GM12878 (cell line): ENCODE results near the gene GPC3.

ENCODE experiments used
- CBX5 ChIP-seq: sonication (generic); IDR thresholded peaks from 2 replicates; pipeline ENCODE4 v1.6.1; 2016; ENCODE audit warnings: low read depth, moderate library complexity, mild to moderate bottlenecking, inconsistent platforms
- CTCF ChIP-seq, 3 experiments: IDR thresholded peaks in 2 of 3; conservative IDR thresholded peaks in 1 of 3; 2 replicates each; pipeline ENCODE4 v1.5.1; 2011; ENCODE audit warnings: low read depth in 3 of 3, low read length in 3 of 3, mild to moderate bottlenecking in 3 of 3, control low read depth in 2 of 3, moderate library complexity in 2 of 3, inconsistent platforms in 1 of 3, mixed read lengths in 1 of 3; ENCODE audit not compliant: control insufficient read depth in 2 of 3, insufficient read depth in 1 of 3; ENCODE audit errors: extremely low read depth in 1 of 3
- HDAC2 ChIP-seq: fragments of 200-600 bp; sonication (generic); IDR thresholded peaks from 2 replicates; pipeline ENCODE4 v1.6.1; 2017
- NRF1 ChIP-seq: conservative IDR thresholded peaks from 2 replicates; pipeline ENCODE4 v1.6.1; 2011; ENCODE audit warnings: mild to moderate bottlenecking, low read depth, low read length, improper control_type of control experiment
- POLR2A ChIP-seq: IDR thresholded peaks from 2 replicates; pipeline ENCODE4 v1.6.1; 2011; ENCODE audit warnings: low read depth, mild to moderate bottlenecking, low read length
- POLR2AphosphoS5 ChIP-seq: IDR thresholded peaks from 2 replicates; pipeline ENCODE4 v1.6.1; 2011; ENCODE audit warnings: mild to moderate bottlenecking, low read length, inconsistent platforms
- PRDM15 ChIP-seq: fragments of 450-650 bp; formaldehyde crosslinking; IDR thresholded peaks from 2 replicates; pipeline ENCODE4 v1.4.0; 2020; ENCODE audit warnings: mild to moderate bottlenecking, moderate library complexity
- RAD21 ChIP-seq: IDR thresholded peaks from 2 replicates; pipeline ENCODE4 v1.6.1; 2011; ENCODE audit warnings: mild to moderate bottlenecking, low read depth, low read length, moderate library complexity; ENCODE audit not compliant: insufficient read depth
- RAD51 ChIP-seq: fragments of 450-650 bp; IDR thresholded peaks from 2 replicates; pipeline ENCODE4 v1.6.1; 2016; ENCODE audit warnings: moderate library complexity, mild to moderate bottlenecking, inconsistent platforms
- REST ChIP-seq: IDR thresholded peaks from 2 replicates; pipeline ENCODE4 v1.6.1; 2012; ENCODE audit warnings: mild to moderate bottlenecking, low read depth, low read length
- SMAD1 ChIP-seq: fragments of 450-650 bp; IDR thresholded peaks from 2 replicates; pipeline ENCODE4 v1.6.1; 2018; ENCODE audit warnings: mild to moderate bottlenecking, low read depth; ENCODE audit not compliant: partially characterized antibody
- SP1 ChIP-seq: IDR thresholded peaks from one replicate; pipeline ENCODE4 v1.6.1; 2011; ENCODE audit warnings: low read depth, low read length

GRCh38 chrX:133922390-133922771 is 63.0 kb downstream of the GPC3 start:
- TF ChIP-seq NRF1, result no peak
- no peak for TF ChIP-seq CTCF (IDR thresholded peaks at IDR 0.05 in 2 of 3, conservative IDR thresholded peaks at IDR 0.05 in 1 of 3; ENCODE audit: control insufficient read depth in 2 of 3, extremely low read depth in 1 of 3, insufficient read depth in 1 of 3, low read depth in 3 of 3, low read length in 3 of 3)
- TF ChIP-seq POLR2A, result no peak
- no peak for TF ChIP-seq SMAD1
- TF ChIP-seq REST, result no peak
- no peak for TF ChIP-seq CBX5
- no peak for TF ChIP-seq HDAC2
- no peak for TF ChIP-seq POLR2AphosphoS5
- no peak for TF ChIP-seq SP1
- no peak for TF ChIP-seq PRDM15
- no peak for TF ChIP-seq RAD51
- TF ChIP-seq RAD21, result no peak
